D721Med (cell line): ENCODE data around the gene HOXA11.

Experiments used
- DNase-seq: peaks from one replicate; pipeline ENCODE4 v3.0.0; 2011; ENCODE audit warnings: low spot score; ENCODE audit not compliant: insufficient read length
- FAIRE-seq: peaks from 2 replicates; lab custom pipeline; 2011; peaks lifted over from hg19 to GRCh38; lab: Jason Lieb, UNC
- TF ChIP-seq, protein P1 (sequence below): IDR thresholded peaks from 2 replicates; pipeline ENCODE4 v1.5.1; 2012; ENCODE audit warnings: mild to moderate bottlenecking, control low read depth; ENCODE audit not compliant: insufficient read depth; ENCODE audit errors: missing control alignments

Gene HOXA11

DNA sequence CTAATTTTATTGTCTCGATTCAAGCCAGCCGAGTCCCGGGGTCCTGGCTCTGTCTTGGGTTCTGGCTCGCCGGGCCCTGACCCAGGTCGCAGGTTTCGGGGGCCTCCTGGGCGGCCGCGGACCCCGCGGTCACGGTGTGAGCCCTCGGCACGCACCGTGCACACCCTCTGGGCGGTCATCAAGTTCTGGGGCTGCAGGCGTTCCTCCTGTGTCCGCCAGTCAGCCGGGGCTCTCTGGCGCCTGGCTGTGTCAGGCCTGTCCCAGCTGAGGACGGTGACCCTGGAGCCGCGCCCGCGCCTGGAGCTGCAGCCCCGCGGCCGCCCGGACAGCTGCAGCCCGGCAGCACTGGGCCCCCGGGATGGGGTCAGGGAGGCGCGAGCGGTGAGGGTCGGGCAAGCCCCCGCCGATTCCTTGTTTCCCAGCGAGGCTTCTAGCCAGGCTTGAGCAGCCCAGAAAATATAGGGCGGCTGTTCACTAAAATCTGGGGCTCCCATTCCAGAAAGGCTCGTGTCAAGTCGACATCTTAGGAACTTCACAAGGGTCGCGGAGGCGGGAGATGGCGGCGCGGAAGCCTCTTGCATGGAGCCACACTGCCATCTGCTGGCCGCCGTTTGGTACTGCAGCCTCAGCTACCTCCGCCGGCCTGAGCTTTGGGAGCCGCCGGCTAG lies 24.4 kb downstream of the HOXA11 start:
- DNase-seq (peak; percentile 81), FAIRE-seq (no peak)
- TF ChIP-seq, protein P1, sequence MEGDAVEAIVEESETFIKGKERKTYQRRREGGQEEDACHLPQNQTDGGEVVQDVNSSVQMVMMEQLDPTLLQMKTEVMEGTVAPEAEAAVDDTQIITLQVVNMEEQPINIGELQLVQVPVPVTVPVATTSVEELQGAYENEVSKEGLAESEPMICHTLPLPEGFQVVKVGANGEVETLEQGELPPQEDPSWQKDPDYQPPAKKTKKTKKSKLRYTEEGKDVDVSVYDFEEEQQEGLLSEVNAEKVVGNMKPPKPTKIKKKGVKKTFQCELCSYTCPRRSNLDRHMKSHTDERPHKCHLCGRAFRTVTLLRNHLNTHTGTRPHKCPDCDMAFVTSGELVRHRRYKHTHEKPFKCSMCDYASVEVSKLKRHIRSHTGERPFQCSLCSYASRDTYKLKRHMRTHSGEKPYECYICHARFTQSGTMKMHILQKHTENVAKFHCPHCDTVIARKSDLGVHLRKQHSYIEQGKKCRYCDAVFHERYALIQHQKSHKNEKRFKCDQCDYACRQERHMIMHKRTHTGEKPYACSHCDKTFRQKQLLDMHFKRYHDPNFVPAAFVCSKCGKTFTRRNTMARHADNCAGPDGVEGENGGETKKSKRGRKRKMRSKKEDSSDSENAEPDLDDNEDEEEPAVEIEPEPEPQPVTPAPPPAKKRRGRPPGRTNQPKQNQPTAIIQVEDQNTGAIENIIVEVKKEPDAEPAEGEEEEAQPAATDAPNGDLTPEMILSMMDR = peak; percentile 88

DNA sequence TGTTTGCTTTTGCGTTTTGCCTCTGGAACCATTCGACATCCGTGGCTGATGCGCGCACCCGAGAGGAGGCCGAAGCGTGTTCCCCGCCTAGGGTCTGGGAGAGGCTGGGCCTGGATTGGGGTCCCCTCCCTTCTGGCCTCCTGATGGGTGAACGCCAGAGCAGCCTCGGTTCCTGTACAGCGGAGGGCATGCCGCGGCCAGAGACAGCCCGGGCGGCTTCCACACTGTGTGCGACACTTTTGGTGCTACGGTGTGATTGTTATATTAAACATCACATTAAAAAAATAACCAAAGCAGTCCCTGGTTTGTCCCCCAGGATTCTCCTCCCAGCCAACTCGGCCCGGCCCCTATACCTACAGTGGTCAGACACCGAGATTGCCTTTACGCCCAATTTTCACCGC lies 24.9 kb downstream of the HOXA11 start:
- DNase-seq (no peak), FAIRE-seq (no peak)
- TF ChIP-seq, protein P1 = no peak

DNA sequence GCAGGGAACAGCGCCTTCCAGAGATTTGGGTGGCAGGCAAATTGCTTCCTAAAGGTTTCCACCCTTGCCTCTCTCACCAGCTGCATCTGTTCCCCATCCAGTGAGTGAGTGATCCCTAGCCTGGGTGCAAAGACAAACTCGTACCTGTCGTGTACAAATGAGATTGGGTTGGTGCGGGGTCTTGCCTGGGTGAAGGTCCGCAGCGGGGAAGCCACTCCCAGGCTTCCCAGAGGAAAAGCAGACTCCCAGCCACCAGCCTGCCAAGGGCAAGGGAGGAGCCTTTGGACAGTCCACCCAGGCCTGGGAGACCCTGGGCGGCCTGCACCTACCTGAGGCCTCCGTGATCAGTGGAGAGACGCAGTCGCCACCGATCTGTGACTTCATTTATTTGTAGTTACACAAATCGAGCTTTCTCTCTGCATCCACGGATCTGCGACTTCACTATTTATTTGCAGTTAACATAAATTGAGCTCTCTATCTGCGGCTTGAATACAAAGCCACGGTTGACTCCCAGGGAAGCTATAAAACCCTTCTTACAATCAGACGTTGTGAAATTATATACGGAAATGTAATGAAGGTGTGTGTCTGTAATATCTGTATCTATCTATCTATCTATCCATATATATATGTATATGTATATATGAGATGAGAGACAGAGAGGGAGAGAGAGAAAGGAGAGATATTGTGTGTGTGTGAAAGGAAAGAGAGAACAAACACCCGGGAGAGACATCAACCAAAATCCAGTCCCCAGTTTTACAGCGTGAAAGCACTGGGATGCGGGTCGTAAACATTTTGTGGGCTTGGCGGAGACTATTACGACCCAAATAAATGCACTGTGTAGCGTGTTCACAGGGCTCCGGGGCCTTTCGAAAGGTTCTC lies 25.5 kb downstream of the HOXA11 start:
- FAIRE-seq = no peak
- no peak for DNase-seq
- TF ChIP-seq, protein P1 = no peak

DNA sequence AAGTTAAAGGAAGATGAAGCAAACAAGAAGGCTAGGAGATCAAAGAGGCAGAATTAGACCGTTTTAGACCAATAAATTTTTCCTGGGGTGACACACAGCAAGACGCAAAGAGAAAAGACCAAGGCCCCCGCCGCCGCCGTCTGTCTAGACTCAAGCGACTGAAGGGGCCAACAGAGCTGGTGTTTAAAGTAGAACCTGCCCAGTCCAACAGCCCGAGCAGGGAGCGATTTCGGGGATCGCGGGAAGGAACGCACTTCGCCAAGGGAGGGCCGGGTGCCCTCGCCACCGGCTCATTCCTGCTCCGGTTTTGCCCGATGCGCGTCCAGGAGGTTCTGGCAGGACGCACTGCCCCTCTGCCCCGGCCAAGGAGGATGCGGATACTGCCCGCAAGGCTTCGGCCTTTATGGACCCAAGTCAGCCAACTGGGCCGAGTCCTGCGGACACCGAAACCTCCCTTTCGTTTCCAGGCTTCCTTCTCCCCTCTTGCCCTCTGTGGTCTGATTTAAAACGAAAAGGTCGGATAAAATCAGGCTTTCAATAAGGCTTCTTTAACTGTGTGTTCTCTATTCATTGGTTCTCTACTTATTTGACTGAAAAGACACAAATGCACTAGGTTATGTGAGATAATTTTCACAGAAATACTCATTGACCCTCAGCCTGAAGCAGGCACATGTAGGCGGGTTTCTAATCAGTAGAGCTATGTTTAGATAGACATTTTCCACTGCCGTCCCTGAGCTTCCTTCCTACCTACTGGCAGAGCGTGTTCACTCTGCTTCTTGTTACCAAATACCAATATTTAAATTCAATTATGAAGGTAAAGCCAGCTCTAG lies 26.4 kb downstream of the HOXA11 start:
- no peak for FAIRE-seq
- TF ChIP-seq, protein P1 = no peak
- DNase-seq = no peak

- no peak for FAIRE-seq
- TF ChIP-seq, protein P1 = no peak
- no peak for DNase-seq
Measured at GRCh38 chr7:27157702-27158431, 27.2 kb downstream of the HOXA11 start.

DNA sequence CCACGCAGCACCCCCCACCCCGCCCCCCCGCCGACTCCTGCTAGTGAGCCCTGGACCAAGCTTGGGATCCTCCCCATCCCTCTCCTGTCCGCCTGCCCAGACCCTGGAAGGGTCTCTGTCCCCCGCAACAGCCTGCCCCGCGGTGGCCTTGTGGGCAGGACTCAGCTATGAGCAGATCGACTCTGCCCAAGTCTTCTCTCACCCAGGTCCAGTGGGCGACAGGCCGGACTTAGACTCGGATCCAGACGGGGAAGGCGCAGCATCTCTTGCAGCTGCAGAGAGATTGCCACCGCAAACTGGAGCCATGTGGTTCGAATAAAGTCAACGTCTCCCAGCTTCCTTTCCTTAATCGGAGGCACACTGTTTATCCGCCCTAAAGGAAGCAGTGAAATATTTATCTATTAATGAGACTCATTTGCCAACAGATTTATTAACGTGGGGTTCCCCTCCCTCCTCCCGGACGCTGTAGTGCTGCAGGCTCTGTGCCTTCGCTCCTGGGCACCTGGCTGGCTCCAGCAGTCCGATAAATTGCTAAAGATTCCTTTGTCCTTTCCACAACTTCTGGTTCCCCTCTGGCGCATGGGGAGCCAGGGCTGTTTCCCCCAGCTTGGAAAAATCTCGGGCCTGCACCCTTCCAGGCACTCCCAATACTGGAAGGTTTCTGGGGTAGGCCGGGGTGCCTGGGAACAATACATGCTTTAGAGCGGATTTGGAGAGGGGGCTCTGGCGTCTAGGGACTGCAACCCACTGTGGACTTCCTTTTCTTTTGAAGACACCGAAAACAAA lies 27.9 kb downstream of the HOXA11 start:
- no peak for DNase-seq
- TF ChIP-seq, protein P1 = no peak
- no peak for FAIRE-seq
